ENCODE results near the gene HPSE2. TPM values are rescaled to one million over a fixed set of nuclear protein-coding genes. Genes with fewer than 3 reads are reported as not detected.

HPSE2 gene
- total RNA-seq, 1 donor from 2014 or later, result not detected

DNA sequence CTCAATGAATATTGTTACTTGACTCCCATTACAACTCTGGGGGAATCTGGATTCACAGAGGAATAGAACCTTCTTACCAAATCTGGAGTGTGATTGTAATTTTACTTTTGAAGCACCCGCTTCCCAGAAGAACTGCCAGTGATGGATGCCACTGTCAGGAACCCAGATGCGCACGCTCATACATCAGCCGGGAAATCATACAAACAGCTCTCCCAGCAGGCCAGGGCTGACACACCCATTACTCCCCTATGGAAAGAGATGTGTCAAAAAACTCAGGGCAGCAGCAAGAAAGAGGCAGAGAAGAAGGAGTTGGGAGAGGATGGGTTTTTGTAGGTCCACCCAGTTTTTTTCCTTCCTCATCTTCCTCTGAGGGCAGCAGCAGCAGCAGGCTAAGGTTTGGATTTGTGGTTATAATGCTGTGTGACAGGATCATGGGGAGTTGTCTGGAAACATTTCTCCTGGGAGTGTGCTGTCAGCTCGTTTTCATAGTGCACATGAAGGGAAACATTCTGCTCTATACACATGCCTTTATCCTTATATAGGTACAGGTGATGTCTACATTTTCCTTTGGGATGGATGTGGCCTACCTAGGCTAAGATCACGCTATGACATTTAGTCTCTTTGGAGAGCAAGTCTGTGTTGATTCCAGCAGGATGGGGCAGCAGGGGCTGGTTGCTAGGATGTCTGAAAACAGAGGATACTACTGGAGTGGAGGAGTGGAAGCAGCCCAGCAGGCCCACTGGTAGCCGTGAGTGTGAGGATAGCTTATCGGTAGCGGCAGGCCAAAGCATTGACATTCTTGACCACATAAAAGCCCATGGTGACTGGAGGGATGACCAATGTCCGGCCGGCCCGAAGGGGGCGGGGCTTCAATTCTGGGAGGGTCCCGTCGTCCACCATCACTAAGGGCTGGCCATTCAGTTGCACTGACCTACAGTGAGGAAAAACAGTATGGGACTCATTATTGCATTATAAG lies 776.6 kb downstream of the HPSE2 start:
- Mint-ChIP-seq H3K36me3 (ENCODE audit: low read depth) (no peaks in the 10 kb centered on the region), H3K4me1 (peaks cover 10% of the 10 kb centered on the region), H3K9me3 (no peaks in the 10 kb centered on the region), H3K4me3 (no peak overlapping the region), H3K27ac (ENCODE audit: unreplicated experiment) (no peak overlapping the region), H3K27me3 (ENCODE audit: low read depth) (peaks cover 10% of the 10 kb centered on the region)
- TF ChIP-seq, protein P1, sequence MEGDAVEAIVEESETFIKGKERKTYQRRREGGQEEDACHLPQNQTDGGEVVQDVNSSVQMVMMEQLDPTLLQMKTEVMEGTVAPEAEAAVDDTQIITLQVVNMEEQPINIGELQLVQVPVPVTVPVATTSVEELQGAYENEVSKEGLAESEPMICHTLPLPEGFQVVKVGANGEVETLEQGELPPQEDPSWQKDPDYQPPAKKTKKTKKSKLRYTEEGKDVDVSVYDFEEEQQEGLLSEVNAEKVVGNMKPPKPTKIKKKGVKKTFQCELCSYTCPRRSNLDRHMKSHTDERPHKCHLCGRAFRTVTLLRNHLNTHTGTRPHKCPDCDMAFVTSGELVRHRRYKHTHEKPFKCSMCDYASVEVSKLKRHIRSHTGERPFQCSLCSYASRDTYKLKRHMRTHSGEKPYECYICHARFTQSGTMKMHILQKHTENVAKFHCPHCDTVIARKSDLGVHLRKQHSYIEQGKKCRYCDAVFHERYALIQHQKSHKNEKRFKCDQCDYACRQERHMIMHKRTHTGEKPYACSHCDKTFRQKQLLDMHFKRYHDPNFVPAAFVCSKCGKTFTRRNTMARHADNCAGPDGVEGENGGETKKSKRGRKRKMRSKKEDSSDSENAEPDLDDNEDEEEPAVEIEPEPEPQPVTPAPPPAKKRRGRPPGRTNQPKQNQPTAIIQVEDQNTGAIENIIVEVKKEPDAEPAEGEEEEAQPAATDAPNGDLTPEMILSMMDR (conservative IDR thresholded peaks at IDR 0.05), result no peak
- DNase-seq (ENCODE audit: low read depth, low spot score), result no peak

DNA sequence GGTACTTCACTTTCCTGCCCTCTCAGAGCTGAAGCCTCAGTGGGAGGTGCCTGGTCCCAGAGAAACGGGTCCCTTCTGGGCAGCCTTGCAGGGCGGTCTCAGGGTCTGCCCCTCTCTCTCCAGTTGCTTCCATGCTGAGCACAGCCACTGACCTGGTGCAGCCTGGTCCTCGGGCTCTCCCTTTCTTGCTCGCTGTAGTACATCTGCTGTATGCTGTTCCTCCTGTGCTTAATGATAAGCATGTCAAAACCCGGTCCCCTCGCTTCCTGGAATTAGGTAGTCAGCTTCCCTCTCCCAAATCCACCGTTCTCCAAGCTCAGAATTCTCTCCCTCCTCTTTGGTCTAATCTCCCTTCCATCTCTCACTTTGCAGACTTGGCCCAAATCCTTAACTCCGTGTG lies 777.9 kb downstream of the HPSE2 start:
- no peaks in the 10 kb centered on the region for H3K36me3 Mint-ChIP-seq (ENCODE audit: low read depth)
- no peak for DNase-seq (ENCODE audit: low read depth, low spot score)
- H3K4me3 Mint-ChIP-seq, result no peak overlapping the region
- H3K27me3 Mint-ChIP-seq (ENCODE audit: low read depth), result peaks cover 10% of the 10 kb centered on the region
- H3K4me1 Mint-ChIP-seq, result peaks cover 10% of the 10 kb centered on the region
- TF ChIP-seq, protein P1 (conservative IDR thresholded peaks at IDR 0.05), result no peak
- H3K9me3 Mint-ChIP-seq, result no peaks in the 10 kb centered on the region
- no peak overlapping the region for H3K27ac Mint-ChIP-seq (ENCODE audit: unreplicated experiment)

DNA sequence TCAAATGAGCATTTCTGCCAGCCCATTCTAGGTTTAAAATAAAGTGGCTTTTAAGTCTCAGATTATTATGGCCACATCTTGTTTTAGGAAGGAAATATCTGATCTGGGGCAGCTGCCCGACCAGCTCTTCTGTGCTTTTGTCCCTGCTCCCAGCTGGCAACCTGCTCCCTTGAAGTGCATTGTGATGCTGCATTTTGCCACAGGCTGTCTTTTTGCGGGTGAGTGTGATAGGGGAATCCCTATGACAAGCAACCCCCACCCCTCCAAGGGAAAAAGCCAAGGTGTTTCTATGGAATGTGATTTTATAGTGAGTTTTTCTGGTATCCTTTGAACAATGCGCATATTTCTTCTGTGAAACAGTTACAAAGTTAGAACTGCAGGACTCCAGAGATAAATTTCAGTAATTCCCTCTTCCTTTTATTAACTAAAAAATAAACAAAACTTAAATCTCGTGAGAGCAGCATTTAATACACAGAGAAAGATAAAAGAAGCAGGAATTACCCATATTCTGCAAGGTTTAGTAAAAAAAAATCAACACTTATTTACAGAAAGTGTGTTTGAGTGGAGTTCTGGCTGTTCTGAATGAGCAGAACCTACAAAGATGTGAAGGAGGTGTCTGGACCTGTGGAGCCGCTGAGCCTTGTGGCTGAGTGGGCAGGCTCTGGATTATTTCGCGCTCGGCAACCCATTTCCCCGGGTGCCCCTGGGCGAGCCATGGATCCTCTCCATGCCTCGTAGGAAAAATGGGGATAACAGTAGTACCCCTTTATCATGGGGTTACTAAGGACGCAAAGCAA lies 778.8 kb downstream of the HPSE2 start:
- TF ChIP-seq, protein P1 (conservative IDR thresholded peaks at IDR 0.05), result no peak
- Mint-ChIP-seq H3K4me3 (no peak overlapping the region), H3K9me3 (no peaks in the 10 kb centered on the region), H3K4me1 (peaks cover 10% of the 10 kb centered on the region), H3K27me3 (ENCODE audit: low read depth) (peaks cover 10% of the 10 kb centered on the region), H3K36me3 (ENCODE audit: low read depth) (no peaks in the 10 kb centered on the region), H3K27ac (ENCODE audit: unreplicated experiment) (no peak overlapping the region)
- DNase-seq (ENCODE audit: low read depth, low spot score), result no peak

DNA sequence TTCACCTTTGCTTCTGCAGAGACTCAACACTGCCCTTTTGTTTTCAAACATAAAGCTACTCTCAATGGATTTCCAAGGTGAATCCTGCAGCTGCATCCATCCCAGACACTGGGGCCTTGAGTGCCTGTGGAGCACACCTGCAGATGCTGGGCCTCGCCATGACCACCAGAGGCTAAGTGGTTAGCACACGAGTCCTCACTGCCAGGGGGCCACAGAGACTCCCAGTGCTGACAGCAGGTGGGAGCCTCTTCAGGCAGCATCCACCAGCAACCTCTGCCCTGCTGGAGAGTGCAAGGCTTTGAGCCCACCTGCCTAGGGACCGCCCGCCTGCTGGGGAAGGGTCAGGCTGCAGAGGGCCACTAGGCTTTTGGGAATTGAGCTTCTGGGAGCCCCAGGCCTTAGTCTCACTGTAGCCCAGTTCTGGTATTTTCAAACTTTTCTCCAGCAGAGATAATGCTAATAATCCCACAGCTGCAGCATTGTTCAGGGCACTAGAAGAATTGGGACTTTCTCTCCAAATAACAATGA lies 779.5 kb downstream of the HPSE2 start:
- no peaks in the 10 kb centered on the region for H3K36me3 Mint-ChIP-seq (ENCODE audit: low read depth)
- TF ChIP-seq, protein P1 (conservative IDR thresholded peaks at IDR 0.05), result no peak
- H3K4me3 Mint-ChIP-seq, result no peak overlapping the region
- H3K27me3 Mint-ChIP-seq (ENCODE audit: low read depth), result peaks cover 10% of the 10 kb centered on the region
- no peak overlapping the region for H3K27ac Mint-ChIP-seq (ENCODE audit: unreplicated experiment)
- no peaks in the 10 kb centered on the region for H3K9me3 Mint-ChIP-seq
- no peak for DNase-seq (ENCODE audit: low read depth, low spot score)
- peaks cover 10% of the 10 kb centered on the region for H3K4me1 Mint-ChIP-seq

DNA sequence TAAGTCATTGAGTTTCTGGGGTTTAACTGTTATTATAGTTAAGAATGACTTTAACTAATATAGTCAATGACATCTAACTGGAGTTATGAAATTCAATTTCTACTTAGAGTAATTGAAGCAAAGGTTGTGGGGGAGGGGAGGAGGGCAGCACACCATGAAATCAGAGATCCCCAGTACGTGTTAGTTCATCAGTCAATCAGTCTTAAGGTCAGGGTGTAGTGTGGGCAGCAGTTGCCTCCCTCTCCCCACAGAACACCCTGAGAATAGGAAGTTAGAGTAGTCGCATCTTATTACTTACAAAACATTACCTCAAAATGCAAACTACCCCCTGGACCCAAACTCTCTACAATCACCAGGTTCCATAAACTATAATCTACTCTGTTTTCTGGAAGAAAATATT lies 781.9 kb downstream of the HPSE2 start:
- Mint-ChIP-seq H3K4me3 (no peak overlapping the region), H3K36me3 (ENCODE audit: low read depth) (no peaks in the 10 kb centered on the region), H3K27ac (ENCODE audit: unreplicated experiment) (no peak overlapping the region), H3K9me3 (no peaks in the 10 kb centered on the region), H3K4me1 (peaks cover 15% of the 10 kb centered on the region), H3K27me3 (ENCODE audit: low read depth) (peaks cover 14% of the 10 kb centered on the region)
- DNase-seq (ENCODE audit: low read depth, low spot score), result no peak
- TF ChIP-seq, protein P1 (conservative IDR thresholded peaks at IDR 0.05), result no peak
